ENCODE results near the gene EXOSC2.

- TF ChIP-seq POLR2AphosphoS5 (IDR thresholded peaks at IDR 0.05) (no peak), CTCF (IDR thresholded peaks at IDR 0.05) (no peak)
Observed at GRCh38 chr9:130687615-130688014, 6.0 kb upstream of the EXOSC2 start.

All from esophagus muscularis mucosa (tissue), 3 donors.